SIG-M5 (cell line): ENCODE results near the gene DRD3.

Experiments used
- DNase-seq: peaks from one replicate; lab custom pipeline; 2025; lab: John Stamatoyannopoulos, UW

Gene DRD3

DNA sequence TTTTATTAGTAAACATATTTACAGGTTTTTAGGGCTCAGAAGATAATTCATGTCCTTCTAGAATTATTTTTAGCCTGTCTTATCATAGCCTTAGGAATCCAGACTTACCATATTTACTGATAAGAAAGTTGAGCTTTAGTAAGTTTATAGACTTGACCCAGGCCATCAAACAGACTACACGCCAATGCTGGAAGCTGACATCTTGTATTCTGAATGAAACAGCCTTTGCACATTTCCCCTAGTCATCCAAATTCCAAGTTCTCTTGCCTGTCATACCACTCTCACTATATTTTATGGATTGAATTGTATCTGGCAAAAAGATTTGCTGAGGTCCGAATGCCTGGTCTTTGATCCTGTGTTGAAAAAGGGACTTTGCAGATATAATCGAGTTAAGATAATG, 58.6 kb downstream of the DRD3 start:
- DNase-seq: no peak

DNA sequence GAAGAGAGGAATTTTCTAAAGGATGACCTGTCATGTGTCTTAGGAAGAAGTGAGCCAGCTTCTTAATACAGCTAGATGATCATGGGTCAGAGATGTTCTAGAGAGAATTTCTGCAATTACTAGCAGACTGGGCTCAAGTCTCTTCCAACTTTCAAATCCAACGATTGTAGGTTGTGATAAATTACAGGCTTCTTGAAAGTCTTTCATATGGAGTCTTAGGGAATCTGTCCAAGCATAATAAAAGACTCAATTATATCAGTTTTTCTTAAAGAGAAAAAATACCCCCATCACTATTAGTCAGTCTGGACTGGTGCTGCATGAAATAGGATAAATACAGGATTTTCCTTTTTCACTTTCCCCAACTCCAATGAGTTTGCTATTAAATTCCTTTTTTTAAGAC, 59.1 kb downstream of the DRD3 start:
- no peak for DNase-seq

- DNase-seq: no peak
Observed at GRCh38 chr3:114115143-114115542, 63.7 kb downstream of the DRD3 start.

DNA sequence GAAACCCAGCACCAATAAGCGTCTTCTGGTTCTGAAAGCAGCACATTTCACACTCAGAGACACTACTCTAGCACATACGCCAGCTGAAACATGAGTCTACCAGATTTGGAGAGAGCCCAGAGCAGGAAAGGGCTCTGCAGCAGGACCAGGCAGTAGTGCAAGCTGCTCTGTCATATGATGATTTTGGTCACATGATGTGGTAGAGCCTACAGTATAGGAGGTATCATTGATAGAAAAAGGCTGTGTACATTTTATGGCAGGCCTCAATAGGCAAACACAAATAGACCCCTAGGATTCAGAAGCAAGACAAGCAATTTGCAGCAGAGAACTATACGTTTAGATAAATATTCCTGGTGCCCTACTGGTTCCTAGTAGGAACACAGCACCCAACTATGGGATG, 64.1 kb downstream of the DRD3 start:
- no peak for DNase-seq

GRCh38 chr3:114112696-114113095, 66.2 kb downstream of the DRD3 start:
- DNase-seq: no peak

DNA sequence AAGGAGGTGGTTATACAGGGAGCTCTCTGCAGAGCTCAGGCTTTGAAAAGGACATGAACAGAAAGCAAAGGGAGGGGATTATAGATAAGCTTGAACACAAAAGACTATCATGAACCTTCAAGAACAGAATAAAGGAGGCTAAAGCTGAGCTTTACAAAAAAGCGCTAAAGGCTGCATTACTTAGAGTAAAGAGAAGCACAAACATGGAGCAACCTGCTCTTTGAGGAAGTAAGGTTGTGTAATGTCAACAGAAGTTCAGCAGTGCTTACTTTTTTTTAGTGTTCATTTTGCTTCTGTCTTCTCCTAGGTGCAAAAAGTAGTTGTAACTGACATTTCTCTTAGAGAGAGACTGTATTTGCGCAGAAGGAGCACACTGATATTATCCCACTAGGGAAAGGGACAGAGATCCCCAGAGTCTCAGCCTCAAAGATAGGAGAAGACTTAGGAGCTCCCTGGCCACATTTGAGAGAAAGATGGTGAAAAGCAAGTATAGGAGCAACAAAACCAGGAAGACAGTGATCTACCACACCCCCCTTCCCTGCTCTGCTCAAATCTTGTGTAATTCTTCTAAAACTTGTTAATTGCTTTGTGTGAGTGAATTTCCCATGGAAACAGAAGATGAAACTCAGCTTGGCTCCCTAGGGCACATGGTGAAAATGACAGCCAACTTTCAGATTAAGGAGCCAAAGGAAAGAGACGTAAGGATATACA, 67.6 kb downstream of the DRD3 start:
- peak; percentile 92 for DNase-seq

DNA sequence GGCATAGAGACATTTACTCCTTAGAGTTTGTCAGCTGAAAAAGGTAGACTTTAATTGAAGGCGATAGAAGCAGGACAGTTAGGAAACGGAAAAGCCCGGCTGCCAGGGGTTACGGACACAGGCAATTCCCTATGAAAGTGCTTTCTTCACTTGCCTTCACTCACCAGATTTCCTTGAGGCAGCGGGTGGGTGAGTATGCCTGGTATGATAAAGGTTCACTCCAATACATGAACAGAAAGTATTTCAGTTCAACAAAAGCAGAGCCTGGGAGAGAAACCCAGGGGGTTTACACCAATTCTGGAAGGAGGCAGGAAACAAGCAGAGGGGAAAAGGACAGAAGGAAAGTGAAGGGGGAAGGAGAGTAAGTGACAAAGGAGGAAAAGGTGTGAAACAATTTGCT, 68.4 kb downstream of the DRD3 start:
- no peak for DNase-seq

DNA sequence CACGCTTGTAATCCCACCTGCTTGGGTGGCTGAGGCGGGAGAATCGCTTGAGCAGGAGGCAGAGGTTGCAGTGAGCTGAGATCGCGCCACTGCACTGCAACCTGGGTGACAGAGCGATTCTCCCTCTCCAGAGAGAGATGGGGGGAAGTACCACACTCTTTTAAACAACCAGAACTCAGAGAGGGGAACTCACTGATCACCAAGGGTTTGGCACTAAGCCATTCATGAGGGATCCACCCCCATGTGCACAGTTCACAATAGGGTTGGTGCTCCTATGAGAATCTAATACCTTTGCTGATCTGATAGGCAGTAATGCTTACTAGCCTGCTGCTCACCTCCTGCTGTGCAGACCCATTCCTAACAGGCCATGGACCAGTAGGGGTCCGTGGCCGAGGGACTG, 70.7 kb downstream of the DRD3 start:
- DNase-seq: no peak

DNA sequence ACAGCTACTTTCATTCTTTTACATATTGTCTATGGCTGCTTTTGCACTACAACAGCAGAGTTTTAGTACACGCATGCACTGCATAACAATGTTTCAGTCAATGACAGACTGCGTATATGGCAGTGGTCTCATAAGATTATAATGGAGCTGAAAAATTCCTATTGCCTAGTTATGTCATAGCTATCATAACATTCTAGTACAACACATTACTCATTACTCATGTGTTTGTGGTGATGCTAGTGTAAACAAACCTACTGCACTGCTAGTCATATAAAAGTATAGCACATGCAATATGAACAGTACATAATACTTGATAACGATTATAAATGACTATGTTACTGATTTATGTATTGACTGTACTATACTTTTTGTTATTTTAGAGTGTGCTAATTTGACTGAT, 74.4 kb downstream of the DRD3 start:
- DNase-seq: no peak

GRCh38 chr3:114103858-114104257, 75.0 kb downstream of the DRD3 start:
- DNase-seq: no peak

- DNase-seq: no peak
Observed at GRCh38 chr3:114103181-114103580, 75.7 kb downstream of the DRD3 start.

- DNase-seq: no peak
Observed at GRCh38 chr3:114101101-114101500, 77.8 kb downstream of the DRD3 start.

- no peak for DNase-seq
Observed at GRCh38 chr3:114095796-114096195, 83.1 kb downstream of the DRD3 start.

- no peak for DNase-seq
Observed at GRCh38 chr3:114093596-114093995, 85.3 kb downstream of the DRD3 start.

DNA sequence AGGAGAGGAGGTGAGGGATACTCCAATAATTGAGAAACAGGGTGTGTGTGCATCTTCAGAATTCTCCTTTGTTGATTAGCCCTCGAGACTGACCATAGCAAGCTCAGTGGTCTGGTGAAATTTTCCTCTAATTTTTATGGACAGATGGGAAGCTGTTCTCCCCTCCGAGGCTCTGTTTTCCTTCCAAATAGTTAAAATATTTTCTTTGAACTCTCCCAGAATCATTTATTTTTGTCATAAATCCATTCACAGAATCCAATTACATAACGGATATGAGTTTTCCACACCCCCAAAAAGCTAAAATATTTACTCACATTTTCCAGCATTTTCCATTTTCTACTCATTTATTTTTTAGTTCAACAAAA, 85.9 kb downstream of the DRD3 start:
- no peak for DNase-seq

DNA sequence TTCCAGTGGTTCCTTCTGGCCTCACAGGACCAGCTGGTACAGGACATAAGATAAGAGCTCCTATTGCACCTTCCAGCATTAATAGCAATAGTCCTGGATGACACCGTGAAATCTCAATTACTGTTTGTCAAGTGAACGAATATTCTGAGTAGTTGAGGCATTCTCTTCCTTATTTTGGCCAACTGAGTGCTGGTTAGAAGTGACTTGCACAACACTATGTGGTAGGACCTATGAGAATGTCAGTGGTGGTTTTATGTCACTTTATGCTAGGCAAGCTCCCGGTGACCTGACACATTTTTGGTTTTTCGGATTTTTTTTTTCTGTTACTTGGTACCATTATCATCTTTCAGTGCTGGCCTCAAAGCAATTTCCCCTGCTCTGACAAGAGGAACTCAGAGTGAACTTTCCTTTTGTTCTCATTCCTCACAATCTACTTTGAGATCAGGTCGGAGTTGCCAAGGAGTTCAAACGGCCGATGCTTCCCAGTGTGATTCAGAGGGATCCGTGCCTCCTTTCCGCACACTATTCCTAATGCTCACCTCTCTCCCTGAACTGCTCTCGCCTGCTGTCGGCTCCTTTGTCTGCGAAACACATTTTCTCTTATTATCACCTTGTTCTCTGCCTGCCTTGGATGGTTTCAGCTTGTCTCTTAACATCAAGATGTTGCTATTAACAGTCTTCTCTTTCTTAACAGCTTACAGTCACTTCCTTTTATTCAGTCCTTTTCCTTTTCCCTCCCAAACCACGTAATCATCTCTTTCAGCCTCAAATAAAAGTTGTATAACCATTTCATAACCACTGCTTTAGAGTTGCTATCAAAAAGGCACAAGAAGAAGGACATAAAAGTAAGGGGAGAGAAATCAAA, 86.5 kb downstream of the DRD3 start:
- peak; percentile 29 for DNase-seq

GRCh38 chr3:114089675-114090074, 89.2 kb downstream of the DRD3 start:
- no peak for DNase-seq

GRCh38 chr3:114086356-114086755, 92.5 kb downstream of the DRD3 start:
- no peak for DNase-seq

DNA sequence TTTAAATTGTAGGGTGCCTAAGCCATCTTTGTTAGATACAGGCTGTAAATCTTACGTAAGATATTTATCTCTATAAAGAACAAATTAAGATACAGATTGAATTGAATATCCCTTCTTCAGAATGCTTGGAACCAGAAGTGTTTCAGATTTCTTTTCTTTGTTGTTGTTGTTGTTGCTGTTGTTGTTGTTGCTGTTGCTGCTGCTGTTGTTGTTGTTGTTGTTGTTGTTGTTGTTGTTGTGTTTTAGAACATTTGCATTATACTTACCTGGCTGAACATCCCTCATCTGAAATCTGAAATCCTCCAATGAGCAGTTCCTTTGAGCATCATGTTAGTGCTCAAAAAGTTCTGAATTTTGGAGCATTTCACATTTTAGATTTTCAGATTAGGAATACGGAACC, 95.7 kb downstream of the DRD3 start:
- DNase-seq: no peak

GRCh38 chr3:114081037-114081436, 97.8 kb downstream of the DRD3 start:
- no peak for DNase-seq

DNA sequence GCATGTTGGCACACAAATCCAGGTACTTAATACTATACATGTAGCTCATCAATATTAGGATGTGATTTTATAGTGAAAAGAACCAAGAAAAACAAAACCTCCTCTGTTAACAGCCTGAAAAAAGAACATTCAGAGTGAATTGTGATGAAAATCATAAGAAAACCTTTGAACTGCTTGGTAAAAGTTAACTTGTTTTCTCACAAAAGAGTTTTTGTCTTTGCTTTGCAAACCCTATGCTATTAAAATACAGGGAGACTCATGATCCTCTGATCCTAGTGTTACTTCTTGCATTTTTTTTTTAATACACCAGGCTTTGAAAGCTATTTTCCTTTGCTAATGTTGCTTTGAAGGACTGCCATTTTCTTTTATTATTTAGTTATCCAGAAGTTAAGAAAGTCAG, 98.7 kb downstream of the DRD3 start:
- DNase-seq: no peak

- no peak for DNase-seq
Observed at GRCh38 chr3:114079761-114080160, 99.1 kb downstream of the DRD3 start.

- no peak for DNase-seq
Observed at GRCh38 chr3:114078126-114078525, 100.7 kb downstream of the DRD3 start.
